Peyer's patch (tissue), 4 donors: Measurements from ENCODE around the gene COX7B2.

Source experiments
- CTCF ChIP-seq, 6 experiments: fragments of 450-650 bp in 4 of 6; fragments of 200-600 bp in 2 of 6; sonication (generic) in 1 of 6; IDR thresholded peaks; one replicate each; pipeline ENCODE4 v1.5.1; 2017 to 2019; ENCODE audit warnings: antibody characterized with exemption in 6 of 6, mild to moderate bottlenecking in 3 of 6, moderate library complexity in 1 of 6
- POLR2A ChIP-seq, 2 donors: fragments of 450-650 bp; IDR thresholded peaks; one replicate each; pipeline ENCODE4 v1.5.1; 2017; ENCODE audit warnings: antibody characterized with exemption in 2 of 2, mild to moderate bottlenecking in 2 of 2, moderate library complexity in 2 of 2

DNA sequence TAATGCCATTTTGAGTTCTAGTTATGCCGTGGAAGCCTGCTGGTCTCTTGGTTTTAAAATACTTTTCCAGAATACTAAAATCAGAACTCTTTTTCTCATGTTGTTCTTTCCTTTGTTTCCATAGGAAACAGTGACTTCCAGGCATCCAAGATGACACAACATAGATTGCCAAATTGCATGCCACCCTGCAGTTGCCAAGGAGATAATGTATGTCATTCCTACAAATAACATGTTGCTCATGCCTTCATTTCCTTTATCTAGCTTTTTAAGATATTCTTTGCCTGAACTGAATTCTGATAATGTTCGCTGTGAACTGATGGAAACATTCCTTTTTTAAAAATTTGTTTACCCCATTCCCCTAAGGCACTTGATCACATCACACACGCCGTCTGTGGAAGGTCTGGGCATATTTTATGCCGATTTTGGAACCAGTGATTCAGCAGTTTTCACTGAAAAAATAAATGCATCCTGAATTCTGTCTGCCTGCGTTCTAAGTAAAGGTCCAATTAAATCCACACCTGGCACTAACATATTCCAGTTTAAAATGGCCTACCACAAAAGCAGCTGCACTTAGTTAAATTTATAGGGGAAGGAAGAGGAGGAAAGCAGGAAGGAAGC lies 38.0 kb upstream of the COX7B2 start:
- TF ChIP-seq CTCF (IDR thresholded peaks at IDR 0.05) (no peak), POLR2A (IDR thresholded peaks at IDR 0.05) (no peak)
